ENCODE measurements around the gene PLCB2. TPM values are rescaled to one million over a fixed set of nuclear protein-coding genes. Genes with fewer than 3 reads are reported as not detected.
A peak's percentile ranks its signal among the peaks of the same experiment; 100 is the strongest.

Gene PLCB2
- total and polyA plus RNA-seq, 9 of the 15 experiments (the other 6 are each of a cell fraction or from before 2014, with no cell fraction given), result 0.37 to 12.3 (median 8.0) TPM

- TF ChIP-seq ZFP91 (CRISPR knock-in tag; IDR thresholded peaks at IDR 0.05), result no peak
- TF ChIP-seq ZNF274 (IDR thresholded peaks at IDR 0.05; ENCODE audit: borderline replicate concordance, low read depth, low read length), result no peak
- TF ChIP-seq ZNF316 (IDR thresholded peaks at IDR 0.05), result no peak
- no peak for TF ChIP-seq NONO (IDR thresholded peaks at IDR 0.05; ENCODE audit: low read depth in 2 of 2, low read length in 1 of 2)
- TF ChIP-seq SMAD2 (IDR thresholded peaks at IDR 0.05; ENCODE audit: low read depth, low read length), result no peak
- TF ChIP-seq SP1 (CRISPR knock-in tag; IDR thresholded peaks at IDR 0.05), result no peak; the same call in 1 of the 2 replicates
- TF ChIP-seq RBFOX2 (IDR thresholded peaks at IDR 0.05; ENCODE audit: low read depth, low read length), result peak; percentile 67
- TF ChIP-seq DNMT1 (IDR thresholded peaks at IDR 0.05), result no peak
- no peak for TF ChIP-seq SAP30 (IDR thresholded peaks at IDR 0.05; ENCODE audit: borderline replicate concordance, insufficient read depth, low read depth, low read length, poor library complexity, severe bottlenecking)
- no peak for TF ChIP-seq HBP1 (CRISPR knock-in tag; IDR thresholded peaks at IDR 0.05)
- TF ChIP-seq TCF7 (IDR thresholded peaks at IDR 0.05; ENCODE audit: borderline replicate concordance), result no peak
- no peak for TF ChIP-seq SRF (CRISPR knock-in tag; IDR thresholded peaks at IDR 0.05)
- no peak for TF ChIP-seq ZC3H11A (IDR thresholded peaks at IDR 0.05; ENCODE audit: low read depth, low read length)
- no peak for TF ChIP-seq HLTF (IDR thresholded peaks at IDR 0.05)
- no peak for TF ChIP-seq ZNF217 (CRISPR knock-in tag; IDR thresholded peaks at IDR 0.05)
- 0 out of 2 replicates have a peak, but pooled peaks have one; percentile 40 for TF ChIP-seq HDAC8 (tag; IDR thresholded peaks at IDR 0.05)
- TF ChIP-seq TAF1 (IDR thresholded peaks at IDR 0.05; ENCODE audit: control insufficient read depth, extremely low read depth, insufficient read depth, low read length, severe bottlenecking), result no peak
- 0 out of 2 replicates have a peak, but pooled peaks have one; percentile 86 for TF ChIP-seq RREB1 (CRISPR knock-in tag; IDR thresholded peaks at IDR 0.05)
- TF ChIP-seq ILF3 (IDR thresholded peaks at IDR 0.05; ENCODE audit: borderline replicate concordance), result no peak
- TF ChIP-seq LEF1 (IDR thresholded peaks at IDR 0.05), result no peak
These were observed 25.4 kb downstream of the PLCB2 start (continued) for GRCh38 chr15:40282147-40282868.
